CD4-positive, alpha-beta T cell (primary cell): Measurements from ENCODE around the gene MRPL54. TPM values are rescaled to one million over a fixed set of nuclear protein-coding genes. Genes with fewer than 3 reads are reported as not detected.

Experiments
- ATAC-seq: fragments of 200-7000 bp; cut with Tn5 transposase; one replicate; pipeline ENCODE4 v1.10.0; 2022; ENCODE audit warnings: mild to moderate bottlenecking; ENCODE audit not compliant: poor library complexity
- CTCF ChIA-PET: fragments of 350-600 bp; sonication (Branson Sonifier 250); formaldehyde crosslinking; loops from one replicate; lab custom pipeline; 2021; ENCODE audit warnings: antibody characterized with exemption, inconsistent platforms; lab: Charles Lee
- POLR2A ChIA-PET: fragments of 350-600 bp; sonication (Branson Sonifier 250); formaldehyde crosslinking; loops from one replicate; lab custom pipeline; 2021; ENCODE audit warnings: antibody characterized with exemption, inconsistent platforms; lab: Charles Lee
- DNase-seq, 14 experiments: peaks; one replicate each; pipeline ENCODE4 v3.0.0-alpha.2; 2013 to 2020; ENCODE audit warnings: mixed read lengths in 2 of 14
- H3K27ac ChIP-seq, 2 donors: one replicate each; pipeline versions ENCODE4 v1.5.1 to v1.7.0; 2013; ENCODE audit warnings: low read length in 2 of 2, low read depth in 1 of 2, mild to moderate bottlenecking in 1 of 2
- H3K27me3 ChIP-seq, 2 experiments: 1 replicate in 1 of 2; 2 replicates in 1 of 2; pipeline versions ENCODE4 v1.6.1 to v1.7.0; 2013; ENCODE audit warnings: low read length in 2 of 2, control low read depth in 1 of 2, mild to moderate bottlenecking in 1 of 2, moderate library complexity in 1 of 2; ENCODE audit not compliant: insufficient read depth in 2 of 2, control insufficient read depth in 1 of 2
- H3K36me3 ChIP-seq: one replicate; pipeline ENCODE4 v1.6.1; 2013; ENCODE audit warnings: low read length, control low read depth; ENCODE audit not compliant: insufficient read depth
- H3K4me1 ChIP-seq: one replicate; pipeline ENCODE4 v1.6.1; 2013; ENCODE audit warnings: low read length, control low read depth; ENCODE audit not compliant: insufficient read depth
- H3K4me3 ChIP-seq: one replicate; pipeline ENCODE4 v1.5.1; 2013; ENCODE audit warnings: mild to moderate bottlenecking, low read length, moderate library complexity
- H3K9me3 ChIP-seq, 2 experiments: 1 replicate in 1 of 2; 2 replicates in 1 of 2; pipeline versions ENCODE4 v1.6.1 to v1.7.0; 2013; ENCODE audit warnings: low read length in 2 of 2, mild to moderate bottlenecking in 2 of 2, control low read depth in 1 of 2, moderate library complexity in 1 of 2; ENCODE audit not compliant: control insufficient read depth in 1 of 2, insufficient read depth in 1 of 2
- H3K27ac Mint-ChIP-seq: one replicate; pipeline ENCODE4 v1.8.0; 2020; ENCODE audit warnings: mixed read lengths
- H3K27me3 Mint-ChIP-seq: one replicate; pipeline ENCODE4 v1.8.0; 2021; ENCODE audit warnings: mixed read lengths
- H3K36me3 Mint-ChIP-seq: one replicate; pipeline ENCODE4 v1.8.0; 2021; ENCODE audit warnings: low read depth, mixed read lengths
- H3K4me1 Mint-ChIP-seq: one replicate; pipeline ENCODE4 v1.8.0; 2021; ENCODE audit warnings: low read depth, mixed read lengths
- H3K4me3 Mint-ChIP-seq: one replicate; pipeline ENCODE4 v1.8.0; 2020; ENCODE audit warnings: mild to moderate bottlenecking, mixed read lengths
- H3K9me3 Mint-ChIP-seq: one replicate; pipeline ENCODE4 v1.8.0; 2020; ENCODE audit warnings: mixed read lengths
- intact Hi-C, 2 experiments: fragments of 100-400 bp; cut with DNase I in 1 of 2; cut with micrococcal nuclease in 1 of 2; formaldehyde crosslinking; loops; one replicate each; pipeline versions ENCODE4 v1.15.1 to v1.9.0; 2023 to 2025; cut with DNase I, micrococcal nuclease
- total RNA-seq, 174 experiments: library from RNA in 2 of 174; stranded (reverse) in 2 of 174; gene quantifications; one replicate each; pipeline ENCODE4 v1.2.3 and lab custom pipeline; 2021 to 2026
- TF ChIP-seq, protein P1 (sequence below): fragments of 200-600 bp; IDR thresholded peaks from one replicate; pipeline ENCODE4 v1.8.0; 2022; ENCODE audit warnings: antibody characterized with exemption, mild to moderate bottlenecking

The MRPL54 gene
- total RNA-seq, 2 experiments from 2014 or later, result 68.9 to 71.1 TPM

DNA sequence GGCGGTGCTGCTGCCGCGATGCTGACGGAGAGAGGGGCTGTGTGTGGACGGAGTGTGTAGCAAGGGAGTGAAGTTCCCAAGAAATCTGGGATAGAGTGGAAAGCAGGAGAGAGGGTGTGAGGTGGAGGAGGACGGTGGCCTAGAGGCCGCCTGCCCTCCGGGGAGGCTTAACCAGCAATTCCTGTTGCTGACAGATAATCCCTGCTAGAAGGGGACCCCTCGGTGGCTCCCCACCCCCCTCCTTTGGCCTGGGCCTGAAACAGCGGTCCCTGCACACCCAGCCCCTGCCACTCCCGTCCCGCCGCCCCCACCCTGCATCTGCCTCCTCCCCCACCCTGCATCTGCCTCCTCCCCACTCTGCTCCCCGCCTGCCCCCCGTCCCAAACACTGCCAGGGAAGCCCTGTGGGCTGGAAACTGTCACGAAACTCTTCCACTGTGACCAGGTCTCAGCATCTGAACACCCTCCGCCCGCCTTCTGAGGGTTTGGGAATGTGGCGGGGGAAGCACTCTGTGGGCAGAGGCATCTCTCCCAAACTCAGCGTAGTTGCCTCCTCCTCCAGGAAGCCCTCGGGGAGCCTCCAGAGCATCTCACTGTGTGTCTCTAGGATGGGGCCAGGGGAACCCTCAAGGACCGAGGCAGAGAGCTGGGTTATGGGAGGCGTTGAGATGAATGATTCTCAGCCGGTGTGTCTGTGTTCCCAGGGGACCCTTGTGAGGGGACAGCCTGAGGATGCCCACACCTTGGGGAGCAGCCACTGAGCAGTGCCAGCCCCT, 40.8 kb downstream of the MRPL54 start:
- H3K9me3 Mint-ChIP-seq, result no peaks in the 10 kb centered on the region
- Histone ChIP-seq H3K4me1 (peaks cover 35% of the 10 kb centered on the region), H3K9me3 (peaks cover 0 to 11% of the 10 kb centered on the region in 2 experiments), H3K36me3 (no peaks in the 10 kb centered on the region), H3K27ac (no peak overlapping the region), H3K4me3 (no peak overlapping the region), H3K27me3 (no peaks in the 10 kb centered on the region)
- no peaks in the 10 kb centered on the region for H3K36me3 Mint-ChIP-seq
- H3K4me1 Mint-ChIP-seq, result peaks cover 16% of the 10 kb centered on the region
- ChIA-PET CTCF (no interaction called here), POLR2A (no interaction called here)
- H3K27me3 Mint-ChIP-seq, result no peaks in the 10 kb centered on the region
- intact Hi-C loops, result no loop called here
- peak overlapping the region; percentile 34 for H3K4me3 Mint-ChIP-seq
- no peak for ATAC-seq
- no peak for DNase-seq
- TF ChIP-seq, protein P1, sequence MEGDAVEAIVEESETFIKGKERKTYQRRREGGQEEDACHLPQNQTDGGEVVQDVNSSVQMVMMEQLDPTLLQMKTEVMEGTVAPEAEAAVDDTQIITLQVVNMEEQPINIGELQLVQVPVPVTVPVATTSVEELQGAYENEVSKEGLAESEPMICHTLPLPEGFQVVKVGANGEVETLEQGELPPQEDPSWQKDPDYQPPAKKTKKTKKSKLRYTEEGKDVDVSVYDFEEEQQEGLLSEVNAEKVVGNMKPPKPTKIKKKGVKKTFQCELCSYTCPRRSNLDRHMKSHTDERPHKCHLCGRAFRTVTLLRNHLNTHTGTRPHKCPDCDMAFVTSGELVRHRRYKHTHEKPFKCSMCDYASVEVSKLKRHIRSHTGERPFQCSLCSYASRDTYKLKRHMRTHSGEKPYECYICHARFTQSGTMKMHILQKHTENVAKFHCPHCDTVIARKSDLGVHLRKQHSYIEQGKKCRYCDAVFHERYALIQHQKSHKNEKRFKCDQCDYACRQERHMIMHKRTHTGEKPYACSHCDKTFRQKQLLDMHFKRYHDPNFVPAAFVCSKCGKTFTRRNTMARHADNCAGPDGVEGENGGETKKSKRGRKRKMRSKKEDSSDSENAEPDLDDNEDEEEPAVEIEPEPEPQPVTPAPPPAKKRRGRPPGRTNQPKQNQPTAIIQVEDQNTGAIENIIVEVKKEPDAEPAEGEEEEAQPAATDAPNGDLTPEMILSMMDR, result no peak
- H3K27ac Mint-ChIP-seq, result no peak overlapping the region

DNA sequence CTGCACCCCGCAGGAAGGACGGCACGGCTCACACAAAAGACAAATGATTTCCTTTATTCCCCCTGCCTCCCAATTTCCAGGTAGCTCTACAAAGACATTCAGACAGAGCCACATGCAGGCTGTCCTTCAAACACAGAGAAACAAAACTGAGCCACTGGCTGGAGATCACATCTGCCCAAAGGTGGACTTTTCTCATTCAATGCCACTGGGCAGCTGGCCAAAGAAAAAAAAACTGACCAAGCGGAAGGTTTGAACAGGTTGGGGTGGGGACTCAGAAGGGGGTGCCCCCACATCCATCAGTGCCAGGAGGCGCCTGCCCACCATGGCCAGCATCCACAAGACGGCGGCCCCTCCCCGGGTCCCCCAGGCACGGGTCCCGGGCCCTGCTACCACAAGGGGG, 41.5 kb downstream of the MRPL54 start:
- peaks cover 13% of the 10 kb centered on the region for H3K4me1 Mint-ChIP-seq
- ATAC-seq (no peak), DNase-seq (no peak)
- H3K27me3 ChIP-seq, result no peaks in the 10 kb centered on the region
- CTCF ChIA-PET, result no interaction called here
- H3K36me3 Mint-ChIP-seq, result no peaks in the 10 kb centered on the region
- H3K27me3 Mint-ChIP-seq, result no peaks in the 10 kb centered on the region
- no peaks in the 10 kb centered on the region for H3K9me3 Mint-ChIP-seq
- no peak overlapping the region for H3K27ac Mint-ChIP-seq
- TF ChIP-seq, protein P1, result no peak
- peaks cover 0 to 18% of the 10 kb centered on the region in 2 experiments for H3K9me3 ChIP-seq
- H3K4me3 Mint-ChIP-seq, result no peak overlapping the region
- no peaks in the 10 kb centered on the region for H3K36me3 ChIP-seq
- intact Hi-C loops, result no loop called here
- POLR2A ChIA-PET, result no interaction called here
- H3K4me3 ChIP-seq, result no peak overlapping the region
- H3K27ac ChIP-seq, result no peak overlapping the region
- peaks cover 28% of the 10 kb centered on the region for H3K4me1 ChIP-seq

DNA sequence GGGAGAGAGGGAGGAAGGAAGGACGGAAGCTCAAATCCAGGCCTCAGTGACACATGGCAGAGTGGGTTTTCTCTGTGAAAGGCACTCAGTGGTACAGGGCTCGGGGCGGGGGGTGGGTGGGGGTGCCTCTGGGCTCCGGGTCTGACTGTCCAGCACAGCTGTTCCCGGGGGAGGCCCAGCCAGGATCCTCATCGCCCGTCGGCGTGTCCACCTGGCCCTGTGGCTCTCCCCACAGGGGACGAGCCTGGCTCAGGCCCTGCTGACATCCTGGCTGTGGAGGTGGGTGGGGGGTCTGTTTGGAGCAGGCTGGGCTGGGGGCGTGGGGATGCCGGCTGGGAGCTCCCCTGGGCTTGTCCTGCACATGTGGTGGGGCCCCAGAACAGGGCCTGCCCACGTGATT, 41.9 kb downstream of the MRPL54 start:
- H3K27me3 ChIP-seq, result no peaks in the 10 kb centered on the region
- H3K9me3 ChIP-seq, result peaks cover 0 to 21% of the 10 kb centered on the region in 2 experiments
- Mint-ChIP-seq H3K36me3 (no peaks in the 10 kb centered on the region), H3K4me3 (no peak overlapping the region), H3K27me3 (no peaks in the 10 kb centered on the region), H3K4me1 (peaks cover 9% of the 10 kb centered on the region), H3K9me3 (no peaks in the 10 kb centered on the region), H3K27ac (no peak overlapping the region)
- ATAC-seq (no peak), DNase-seq (no peak)
- H3K4me3 ChIP-seq, result no peak overlapping the region
- intact Hi-C loops, result no loop called here
- no peaks in the 10 kb centered on the region for H3K36me3 ChIP-seq
- ChIA-PET CTCF (no interaction called here), POLR2A (interaction anchor here (1.1 kb wide), 1 partner anchor 43 kb away, joined by 5 read pairs; the partner anchor contains the start of gene APBA3)
- H3K4me1 ChIP-seq, result peaks cover 24% of the 10 kb centered on the region
- TF ChIP-seq, protein P1, result no peak
- H3K27ac ChIP-seq, result no peak overlapping the region
